NCI-H146 treated with DMSO at 0.1 percent for 48 hours (cell line): ENCODE data around the gene ARHGAP24.

Experiments
- DNase-seq: peaks from one replicate; lab custom pipeline; 2025; ENCODE audit not compliant: unreplicated experiment; lab: John Stamatoyannopoulos, UW

ARHGAP24 gene

GRCh38 chr4:85577307-85577706 is 102.4 kb downstream of the ARHGAP24 start:
- DNase-seq = no peak

- no peak for DNase-seq
Measured at GRCh38 chr4:85579942-85580341, 105.0 kb downstream of the ARHGAP24 start.

GRCh38 chr4:85580489-85580888 is 105.5 kb downstream of the ARHGAP24 start:
- DNase-seq = no peak

- no peak for DNase-seq
Measured at GRCh38 chr4:85587952-85588351, 113.0 kb downstream of the ARHGAP24 start.

- no peak for DNase-seq
Measured at GRCh38 chr4:85591406-85592098, 116.6 kb downstream of the ARHGAP24 start.

GRCh38 chr4:85595098-85595775 is 120.3 kb downstream of the ARHGAP24 start:
- no peak for DNase-seq

GRCh38 chr4:85595796-85596559 is 121.0 kb downstream of the ARHGAP24 start:
- no peak for DNase-seq

GRCh38 chr4:85598936-85599335 is 124.0 kb downstream of the ARHGAP24 start:
- DNase-seq = no peak

- DNase-seq = no peak
Measured at GRCh38 chr4:85600501-85600900, 125.6 kb downstream of the ARHGAP24 start.

GRCh38 chr4:85603437-85604336 is 128.7 kb downstream of the ARHGAP24 start:
- DNase-seq = no peak

- DNase-seq = no peak
Measured at GRCh38 chr4:85606505-85606904, 131.6 kb downstream of the ARHGAP24 start.

- DNase-seq = no peak
Measured at GRCh38 chr4:85607624-85608023, 132.7 kb downstream of the ARHGAP24 start.

GRCh38 chr4:85610450-85610849 is 135.5 kb downstream of the ARHGAP24 start:
- DNase-seq = no peak

GRCh38 chr4:85611661-85612060 is 136.7 kb downstream of the ARHGAP24 start:
- DNase-seq = no peak

- no peak for DNase-seq
Measured at GRCh38 chr4:85613901-85614300, 139.0 kb downstream of the ARHGAP24 start.

- no peak for DNase-seq
Measured at GRCh38 chr4:85615952-85616351, 141.0 kb downstream of the ARHGAP24 start.

GRCh38 chr4:85617202-85617601 is 142.3 kb downstream of the ARHGAP24 start:
- DNase-seq = no peak

GRCh38 chr4:85632981-85633380 is 158.0 kb downstream of the ARHGAP24 start:
- no peak for DNase-seq

GRCh38 chr4:85637778-85638177 is 162.8 kb downstream of the ARHGAP24 start:
- DNase-seq = no peak

- DNase-seq = no peak
Measured at GRCh38 chr4:85639946-85640345, 165.0 kb downstream of the ARHGAP24 start.
